GM18873 (cell line): Measurements from ENCODE around the gene RWDD2A.

ENCODE experiments used
- ATAC-seq: cut with Tn5 transposase; IDR thresholded peaks from one replicate; pipeline ENCODE4 v1.9.1; 2021; ENCODE audit warnings: mild to moderate bottlenecking, moderate library complexity, moderate number of reproducible peaks; ENCODE audit not compliant: unreplicated experiment, low FRiP score

The RWDD2A gene

DNA sequence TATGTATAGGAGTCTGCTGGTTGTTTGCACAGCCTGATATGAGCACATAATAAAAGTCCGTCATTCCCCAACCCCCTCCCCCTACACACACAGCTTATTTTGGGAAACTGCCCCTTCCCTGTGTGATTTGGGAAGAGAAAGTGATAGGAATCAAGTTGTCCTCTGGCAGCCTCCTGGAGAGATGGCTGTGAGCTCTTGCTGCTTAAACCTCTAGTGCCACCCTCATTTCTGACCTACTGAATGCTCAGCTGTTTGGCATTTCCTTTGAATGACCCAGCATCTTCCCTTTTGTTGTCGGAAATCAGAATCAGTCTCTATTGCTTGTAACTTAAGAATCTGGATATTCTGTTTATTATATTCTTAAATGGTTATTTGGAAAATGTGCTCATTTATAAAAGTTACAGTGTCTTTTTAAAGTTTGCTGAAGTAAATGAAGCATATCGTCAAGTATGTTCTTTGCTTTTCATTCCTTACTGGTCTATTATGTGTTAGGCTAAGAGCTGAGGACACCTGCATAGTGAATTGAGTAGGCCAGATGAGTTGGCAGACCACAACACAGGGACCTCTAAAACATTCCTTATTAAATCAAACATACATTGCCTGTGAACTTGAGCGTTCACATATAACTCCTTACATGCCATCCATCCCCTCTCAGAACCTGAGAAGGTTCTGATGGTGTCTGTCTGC is 5.5 kb downstream of the RWDD2A start:
- ATAC-seq, result no peak

DNA sequence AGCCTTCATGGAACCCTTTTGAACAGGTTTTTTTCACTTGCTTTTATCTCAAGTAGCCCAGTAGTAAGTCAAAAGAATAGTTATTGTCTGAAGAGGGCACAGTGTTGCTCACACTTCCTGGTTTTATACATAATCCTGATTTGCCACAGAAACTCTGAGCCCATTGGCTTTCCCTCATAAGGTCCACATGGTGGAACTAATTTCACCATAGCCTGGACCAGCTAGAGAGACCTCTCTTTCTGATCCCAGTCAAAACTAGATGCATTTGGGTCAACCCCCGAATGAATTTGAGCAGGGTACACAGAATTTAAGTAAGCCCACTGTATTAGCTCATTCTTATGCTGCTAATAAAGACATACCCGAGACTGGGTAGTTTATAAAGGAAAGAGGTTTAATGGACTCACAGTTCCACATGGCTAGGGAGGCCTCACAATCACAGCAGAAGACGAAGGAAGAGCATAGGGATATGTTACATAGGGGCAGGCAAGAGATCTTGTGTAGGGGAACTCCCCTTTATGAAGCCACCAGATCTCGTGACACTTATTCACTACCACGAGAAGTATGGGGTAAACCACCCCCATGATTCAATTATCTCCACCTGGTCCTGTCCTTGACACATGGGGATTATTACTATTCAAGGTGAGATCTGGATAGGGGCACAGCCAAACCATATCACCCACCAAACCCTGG is 6.2 kb downstream of the RWDD2A start:
- ATAC-seq, result peak; percentile 47

DNA sequence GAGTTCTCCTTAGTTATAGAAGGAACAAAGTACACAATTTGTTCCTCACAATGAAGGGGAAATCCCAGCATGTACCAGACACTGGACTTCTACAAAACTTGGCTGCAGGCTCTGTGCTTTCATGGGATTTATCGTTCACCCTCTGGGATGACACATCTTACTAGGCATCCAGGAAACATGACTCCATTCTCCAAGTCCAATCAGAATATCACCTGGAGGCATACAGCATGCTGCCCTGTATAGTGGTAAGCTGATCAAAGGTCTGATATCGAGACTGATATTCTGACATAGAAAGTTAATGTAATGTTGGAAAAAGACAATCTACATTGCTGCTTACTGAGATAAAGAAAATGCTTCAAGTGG is 6.7 kb downstream of the RWDD2A start:
- no peak for ATAC-seq

DNA sequence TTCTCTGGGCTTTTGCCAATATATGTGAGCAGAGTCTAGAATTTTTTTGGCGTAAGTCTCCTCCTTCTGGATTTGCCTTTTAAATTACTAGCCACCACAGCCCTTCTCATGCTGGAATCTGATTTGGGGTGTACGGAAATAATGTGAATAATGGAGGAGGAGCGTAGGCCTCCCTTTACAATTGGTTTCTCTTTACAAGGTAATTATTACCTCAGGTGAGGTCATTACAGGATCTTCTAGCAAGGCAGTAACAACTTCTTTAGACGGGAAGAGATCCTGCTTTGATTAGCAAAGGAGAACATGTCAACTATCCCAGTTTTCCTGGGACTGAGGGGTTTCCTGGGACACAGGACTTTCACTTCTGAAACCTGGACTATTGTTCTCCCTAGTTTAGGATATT is 8.9 kb downstream of the RWDD2A start:
- no peak for ATAC-seq

DNA sequence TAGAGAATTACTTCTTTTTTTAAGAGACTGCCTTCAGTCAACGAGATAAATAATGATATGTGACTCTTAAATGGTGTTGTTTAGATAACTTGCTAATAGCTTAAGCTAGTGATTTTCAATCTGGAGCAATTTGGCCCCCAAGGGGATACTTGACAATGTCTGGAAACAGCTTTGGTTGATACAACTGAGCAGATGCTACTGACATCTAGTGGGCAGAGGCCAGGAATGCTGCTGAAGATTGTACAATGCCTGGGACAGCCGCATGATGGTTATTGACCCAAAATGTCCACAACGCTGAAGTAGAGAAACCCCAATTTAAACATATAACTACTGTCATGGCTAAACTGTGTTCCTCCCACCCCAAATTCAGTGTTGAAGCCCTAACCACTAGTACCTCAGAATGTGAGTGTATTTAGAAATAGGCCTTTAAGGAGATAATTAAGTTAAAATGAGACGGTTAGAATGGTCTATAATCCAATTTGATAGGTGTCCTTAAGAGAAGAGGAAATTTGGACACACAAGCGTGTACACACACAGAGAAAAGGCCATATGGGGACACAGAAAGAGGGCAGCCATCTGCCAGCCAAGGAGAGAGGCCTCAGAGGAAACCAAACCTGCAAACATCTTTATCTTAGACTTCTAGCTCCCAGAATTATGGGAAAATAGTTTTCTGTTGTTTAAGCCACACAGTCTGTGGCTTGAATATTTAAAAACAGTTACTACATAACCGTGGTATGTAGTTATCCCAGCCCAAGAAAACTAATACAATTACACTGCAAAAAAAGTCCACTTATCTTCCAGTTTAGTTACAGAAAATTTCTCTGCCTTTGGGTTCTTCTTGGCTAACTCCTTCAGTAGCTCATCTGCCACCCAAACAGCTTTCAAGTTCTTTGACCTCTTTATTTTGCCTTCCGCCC is 22.2 kb downstream of the RWDD2A start:
- ATAC-seq, result peak; percentile 100

DNA sequence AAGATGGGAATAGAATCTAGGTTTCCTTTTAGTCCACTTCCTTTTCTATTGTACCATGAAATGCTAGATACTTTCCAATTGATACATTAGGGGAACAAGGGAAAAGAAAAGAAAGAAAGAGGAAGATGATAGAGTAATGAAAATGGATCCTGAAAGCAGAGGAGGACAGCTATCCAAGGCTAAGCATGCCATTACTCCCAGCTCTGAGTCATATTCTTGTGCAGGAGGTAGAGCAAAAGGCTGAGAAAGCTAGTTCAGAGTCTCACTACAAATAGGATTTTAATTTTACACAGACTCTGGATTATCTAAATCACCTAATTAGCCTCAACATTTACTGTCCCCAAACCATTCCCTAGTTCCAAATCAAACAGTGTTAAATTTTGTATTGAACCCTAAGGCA is 23.6 kb downstream of the RWDD2A start:
- no peak for ATAC-seq

DNA sequence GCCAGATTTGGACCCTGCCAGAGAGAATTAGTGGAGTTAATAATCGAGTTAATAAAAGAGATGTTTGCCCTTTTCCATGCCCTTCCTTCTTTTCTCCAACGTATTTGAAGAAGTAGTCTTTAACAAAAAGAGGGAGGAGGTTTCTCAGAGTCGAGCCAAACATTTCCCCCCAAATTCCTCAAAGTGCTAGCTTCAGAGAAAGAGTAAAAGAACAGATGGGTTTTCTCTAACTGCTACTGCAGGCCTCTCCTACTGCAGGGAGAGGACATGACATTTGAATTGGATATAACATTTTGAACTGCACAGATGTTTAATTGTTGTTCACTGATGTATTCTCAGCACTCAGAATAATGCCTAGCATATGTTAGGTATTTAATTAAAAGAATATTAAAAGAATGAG is 25.5 kb downstream of the RWDD2A start:
- ATAC-seq, result no peak

DNA sequence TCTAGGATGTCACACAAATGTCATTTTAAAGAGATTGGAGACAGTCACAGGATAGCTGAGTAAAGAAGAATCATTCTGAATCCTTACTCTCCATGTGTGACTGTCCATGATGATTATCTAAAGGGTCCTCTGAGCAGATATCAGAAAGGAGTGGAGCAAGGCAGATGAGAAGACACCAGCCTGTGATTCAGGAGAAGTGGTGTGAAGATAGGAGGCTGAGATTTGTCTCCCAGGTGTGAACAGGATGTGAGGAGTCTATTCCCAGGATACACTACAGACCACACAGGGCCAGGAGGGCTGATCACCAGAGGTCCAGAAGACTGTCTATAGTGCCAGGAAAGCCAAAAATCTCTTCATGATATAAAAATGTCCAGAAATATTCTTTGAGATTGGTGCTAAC is 27.0 kb downstream of the RWDD2A start:
- no peak for ATAC-seq

DNA sequence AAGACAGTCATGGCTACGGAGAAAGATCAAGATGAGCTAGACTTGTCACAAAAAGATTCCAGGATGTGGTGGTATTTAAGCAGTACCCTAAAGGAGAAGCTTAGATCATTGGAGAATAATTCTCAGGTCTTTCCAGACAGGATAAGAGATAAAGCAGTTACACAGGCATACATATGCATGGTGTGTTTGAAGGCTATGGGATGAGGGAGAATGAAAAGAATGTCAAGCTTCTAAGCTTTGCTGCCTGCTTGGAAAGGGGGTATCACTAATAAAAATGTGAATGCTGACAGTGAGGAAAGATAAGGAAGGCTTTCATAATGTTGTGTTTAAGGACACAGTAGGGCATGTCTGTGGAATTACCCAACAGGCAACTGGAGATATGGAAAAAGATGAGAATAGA is 28.1 kb downstream of the RWDD2A start:
- ATAC-seq, result no peak

DNA sequence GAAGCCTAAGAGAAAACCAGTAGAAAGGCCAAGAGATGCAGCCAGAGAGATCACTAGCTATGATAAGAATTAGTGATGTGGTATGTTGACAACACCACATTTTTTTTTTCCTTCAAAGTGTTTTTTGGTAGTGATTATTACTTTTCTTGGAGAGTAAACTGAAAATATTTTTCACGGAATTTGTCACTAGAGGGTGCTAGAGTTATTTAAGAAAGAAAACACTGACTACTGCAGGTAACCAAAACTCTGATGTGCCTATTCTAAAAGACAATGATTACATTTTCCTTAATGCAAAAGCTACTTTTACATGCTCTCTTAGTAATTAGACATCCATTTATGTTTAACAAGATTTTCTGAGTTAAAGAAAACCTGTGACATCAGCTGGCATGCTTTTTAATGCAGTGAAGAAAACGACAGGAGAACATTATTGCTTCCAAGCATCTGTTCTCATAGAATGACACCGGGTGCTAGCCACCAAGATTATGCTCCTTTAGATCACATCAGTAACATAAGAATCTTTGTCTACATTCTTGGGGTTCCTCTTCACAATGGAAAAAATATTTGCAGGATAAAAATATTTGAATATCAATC is 28.8 kb downstream of the RWDD2A start:
- ATAC-seq, result no peak

DNA sequence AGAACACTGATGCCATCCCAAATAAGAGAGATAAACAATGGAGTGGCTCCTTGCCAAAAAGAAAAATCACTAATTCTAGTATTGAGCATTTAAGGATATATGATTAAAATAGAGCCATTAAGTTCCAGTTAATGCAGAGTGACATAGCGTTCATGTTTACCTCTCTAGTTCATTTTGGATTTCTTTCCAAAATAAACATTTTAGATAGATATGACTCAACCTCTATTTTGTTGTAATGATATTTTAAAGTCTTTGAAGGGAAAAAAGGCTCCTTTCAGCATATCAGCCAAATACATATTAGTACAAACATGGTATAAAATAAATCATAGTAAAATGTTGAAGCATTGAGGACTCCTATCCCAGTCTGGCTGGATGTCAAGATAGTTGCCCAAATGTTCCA is 33.4 kb downstream of the RWDD2A start:
- no peak for ATAC-seq

DNA sequence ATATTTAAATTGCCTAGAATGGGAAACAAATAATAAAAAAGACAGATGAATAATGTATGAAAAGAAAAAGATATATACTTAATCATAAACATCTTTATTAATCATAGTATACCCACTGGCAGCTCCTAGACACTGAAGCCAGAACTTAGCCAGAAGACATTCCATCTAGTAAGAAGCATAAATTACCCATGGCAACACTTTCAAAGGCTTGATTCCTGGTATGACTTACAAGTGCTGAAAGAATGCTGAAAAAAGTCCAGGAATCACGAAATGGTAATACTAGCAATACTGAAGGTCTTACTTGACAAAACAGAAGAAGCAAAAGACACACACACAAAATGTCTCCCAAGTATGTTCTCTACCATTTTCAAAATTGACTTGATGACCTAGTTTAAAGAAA is 38.0 kb downstream of the RWDD2A start:
- no peak for ATAC-seq

DNA sequence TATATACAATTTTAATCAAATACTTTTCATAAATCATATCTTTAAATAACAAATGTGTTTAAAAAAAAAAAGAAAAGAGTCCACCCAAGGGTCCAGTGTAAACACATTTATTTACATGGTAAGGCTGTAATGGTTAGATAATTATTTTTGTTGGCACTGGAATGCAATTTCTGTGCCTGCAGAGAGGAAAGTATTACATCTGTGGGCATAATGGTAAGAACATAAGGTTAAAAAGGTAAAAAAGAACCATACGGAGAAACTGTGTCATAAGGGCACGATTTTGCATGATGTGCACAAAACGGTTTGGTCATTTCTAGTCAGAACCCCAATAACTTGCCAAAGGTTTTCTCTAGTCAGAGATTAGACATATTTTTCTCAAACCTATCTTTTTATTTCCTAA is 54.3 kb downstream of the RWDD2A start:
- no peak for ATAC-seq
